ENCODE results near the gene NHERF1.

The NHERF1 gene

GRCh38 chr17:74790161-74791058 is 42.0 kb downstream of the NHERF1 start:
- TF ChIP-seq, protein P1, sequence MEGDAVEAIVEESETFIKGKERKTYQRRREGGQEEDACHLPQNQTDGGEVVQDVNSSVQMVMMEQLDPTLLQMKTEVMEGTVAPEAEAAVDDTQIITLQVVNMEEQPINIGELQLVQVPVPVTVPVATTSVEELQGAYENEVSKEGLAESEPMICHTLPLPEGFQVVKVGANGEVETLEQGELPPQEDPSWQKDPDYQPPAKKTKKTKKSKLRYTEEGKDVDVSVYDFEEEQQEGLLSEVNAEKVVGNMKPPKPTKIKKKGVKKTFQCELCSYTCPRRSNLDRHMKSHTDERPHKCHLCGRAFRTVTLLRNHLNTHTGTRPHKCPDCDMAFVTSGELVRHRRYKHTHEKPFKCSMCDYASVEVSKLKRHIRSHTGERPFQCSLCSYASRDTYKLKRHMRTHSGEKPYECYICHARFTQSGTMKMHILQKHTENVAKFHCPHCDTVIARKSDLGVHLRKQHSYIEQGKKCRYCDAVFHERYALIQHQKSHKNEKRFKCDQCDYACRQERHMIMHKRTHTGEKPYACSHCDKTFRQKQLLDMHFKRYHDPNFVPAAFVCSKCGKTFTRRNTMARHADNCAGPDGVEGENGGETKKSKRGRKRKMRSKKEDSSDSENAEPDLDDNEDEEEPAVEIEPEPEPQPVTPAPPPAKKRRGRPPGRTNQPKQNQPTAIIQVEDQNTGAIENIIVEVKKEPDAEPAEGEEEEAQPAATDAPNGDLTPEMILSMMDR (IDR thresholded peaks at IDR 0.05; ENCODE audit: low read depth, low read length, missing control alignments): no peak
- no peak overlapping the region for H3K4me3 ChIP-seq (ENCODE audit: low read depth, low read length)
- no peak for DNase-seq (ENCODE audit: low read depth)

- no peak for DNase-seq (ENCODE audit: low read depth)
- H3K4me3 ChIP-seq (ENCODE audit: low read depth, low read length): no peak overlapping the region
- TF ChIP-seq, protein P1 (IDR thresholded peaks at IDR 0.05; ENCODE audit: low read depth, low read length, missing control alignments): no peak
Observed at GRCh38 chr17:74792586-74793105, 44.2 kb downstream of the NHERF1 start.

- H3K4me3 ChIP-seq (ENCODE audit: low read depth, low read length): no peak overlapping the region
- TF ChIP-seq, protein P1 (IDR thresholded peaks at IDR 0.05; ENCODE audit: low read depth, low read length, missing control alignments): no peak
- DNase-seq (ENCODE audit: low read depth): no peak
Observed at GRCh38 chr17:74795327-74796020, 47.0 kb downstream of the NHERF1 start.

DNA sequence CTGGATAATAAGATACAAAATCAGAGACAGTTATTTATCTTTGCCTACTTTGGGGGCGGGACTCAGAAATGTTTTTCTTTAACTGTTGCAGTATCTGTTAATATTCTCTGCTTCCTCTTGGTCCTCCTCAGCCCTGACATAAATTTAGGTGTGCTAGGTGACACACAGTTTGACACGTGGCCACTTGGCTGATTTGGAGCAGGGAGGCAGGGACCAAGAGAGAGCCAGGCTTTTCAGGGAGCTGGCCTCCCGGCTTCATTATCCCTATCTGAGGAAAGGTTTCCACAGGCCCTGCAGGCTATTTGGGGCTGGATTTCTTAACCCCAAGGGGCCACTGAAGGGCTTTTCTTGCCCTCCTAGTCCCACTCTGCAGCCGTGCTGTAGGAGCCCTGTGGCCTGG is 47.8 kb downstream of the NHERF1 start:
- DNase-seq (ENCODE audit: low read depth): no peak
- no peak overlapping the region for H3K4me3 ChIP-seq (ENCODE audit: low read depth, low read length)
- TF ChIP-seq, protein P1 (IDR thresholded peaks at IDR 0.05; ENCODE audit: low read depth, low read length, missing control alignments): no peak

DNA sequence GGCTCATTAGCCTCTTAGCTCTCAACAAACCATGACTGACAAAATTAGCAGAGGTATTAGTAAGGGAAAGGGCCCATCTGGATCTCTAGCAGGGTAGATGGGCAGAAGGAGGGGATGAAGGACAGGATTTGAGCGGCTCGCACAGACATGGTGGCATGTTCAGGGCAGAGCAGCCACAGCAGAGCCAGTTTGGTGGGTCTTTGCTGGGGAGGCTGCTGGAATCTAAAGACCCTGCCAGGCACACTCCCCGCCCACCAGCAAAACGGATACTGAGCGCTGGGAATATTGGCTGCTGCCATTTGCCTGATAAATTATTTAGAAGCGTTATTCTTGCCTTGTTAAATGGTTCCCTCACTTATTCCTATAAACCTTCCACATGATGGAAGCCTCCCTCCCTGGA is 48.4 kb downstream of the NHERF1 start:
- DNase-seq (ENCODE audit: low read depth): no peak
- H3K4me3 ChIP-seq (ENCODE audit: low read depth, low read length): no peak overlapping the region
- TF ChIP-seq, protein P1 (IDR thresholded peaks at IDR 0.05; ENCODE audit: low read depth, low read length, missing control alignments): no peak

GRCh38 chr17:74797824-74798223 is 49.4 kb downstream of the NHERF1 start:
- no peak for DNase-seq (ENCODE audit: low read depth)
- H3K4me3 ChIP-seq (ENCODE audit: low read depth, low read length): no peak overlapping the region
- TF ChIP-seq, protein P1 (IDR thresholded peaks at IDR 0.05; ENCODE audit: low read depth, low read length, missing control alignments): no peak
